Lung microvascular endothelial cell (primary cell): Measurements from ENCODE around the gene RPS6KA1. TPM values are rescaled to one million over a fixed set of nuclear protein-coding genes. Genes with fewer than 3 reads are reported as not detected.
"Not testable (repeated sequence)": the region's sequence is repeated elsewhere in the genome, so short reads cannot be mapped to it uniquely, and the experiment has no call there.

Experiments
- DNase-seq, 2 donors: peaks; one replicate each; pipeline versions ENCODE4 v3.0.0 to v3.0.0-alpha.2; 2010; ENCODE audit warnings: low read depth in 2 of 2
- total RNA-seq: library from RNA; depleted of rRNA; stranded (reverse); fragments of >200 nt; gene quantifications from 2 replicates; pipeline ENCODE4 v1.2.1, GENCODE V29; 2014

RPS6KA1 gene
- 10.9 and 12.0 TPM in 2 replicates for total RNA-seq

- DNase-seq: peak; percentile 36 to 75
These were observed at the start of gene RPS6KA1 for GRCh38 chr1:26529655-26530409. RPS6KA1 (plus strand) TSS chr1:26529761; CDS start chr1:26529921, 160 bp downstream.

DNA sequence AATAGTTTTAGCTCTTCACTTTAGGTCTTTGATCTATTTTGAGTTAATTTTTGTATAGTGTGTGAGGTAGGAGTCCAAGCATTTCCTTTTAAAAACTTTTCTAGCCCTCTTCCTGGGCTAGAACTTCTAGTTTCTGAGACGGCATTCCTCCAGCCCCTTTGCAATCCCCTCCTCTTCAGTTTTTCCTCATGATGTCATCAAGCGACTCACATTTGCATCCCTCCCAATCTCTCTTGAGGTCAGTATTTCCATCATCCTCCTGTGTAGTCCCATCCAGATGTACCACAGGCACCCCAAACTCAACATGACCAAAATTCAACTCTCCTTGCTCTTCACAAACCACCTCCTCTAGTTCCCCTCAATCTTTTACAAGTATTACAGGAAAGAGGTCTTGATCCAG is 46.6 kb upstream of the RPS6KA1 start:
- no peak for DNase-seq

DNA sequence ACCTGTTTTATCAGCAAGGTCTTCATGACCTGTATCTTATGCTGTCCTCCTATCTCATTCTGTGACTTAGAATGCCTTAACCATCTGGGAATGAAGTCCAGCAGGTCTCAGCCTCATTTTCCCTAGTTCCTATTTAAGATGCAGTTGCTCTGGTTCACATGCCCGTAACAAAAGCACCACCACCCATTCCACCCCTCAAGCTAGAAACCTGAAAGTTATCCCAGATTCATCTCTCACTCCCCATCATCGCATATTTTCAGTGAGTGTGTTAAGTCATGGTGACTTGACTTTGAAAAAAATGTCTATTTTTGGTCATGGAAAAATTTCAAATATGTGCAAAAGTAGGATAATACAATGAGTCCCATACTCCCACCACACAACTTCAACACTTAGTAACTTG is 45.6 kb upstream of the RPS6KA1 start:
- no peak for DNase-seq

- DNase-seq: no peak
These were observed 39.4 kb upstream of the RPS6KA1 start for GRCh38 chr1:26490155-26490554.

DNA sequence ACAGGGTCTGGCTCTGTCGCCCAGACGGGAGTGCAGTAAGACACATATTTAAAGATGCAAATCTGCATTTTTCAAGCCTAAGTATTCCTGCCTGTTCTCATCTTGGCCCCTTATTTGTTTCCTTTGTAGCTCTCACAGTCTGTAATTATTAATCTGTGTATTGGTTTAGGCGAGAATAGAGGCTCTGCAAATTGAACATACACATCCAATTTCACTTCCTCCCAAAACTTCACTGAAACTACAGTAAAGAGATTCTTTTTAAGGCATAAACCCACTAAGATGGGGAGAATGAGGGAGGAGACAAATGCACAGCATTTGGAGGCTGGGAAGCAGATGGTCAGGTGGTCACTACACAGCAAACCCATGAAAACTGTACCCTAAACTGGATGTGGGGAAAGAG is 36.3 kb upstream of the RPS6KA1 start:
- DNase-seq: no peak

GRCh38 chr1:26493938-26494337 is 35.6 kb upstream of the RPS6KA1 start:
- no peak for DNase-seq

GRCh38 chr1:26496861-26497260 is 32.7 kb upstream of the RPS6KA1 start:
- DNase-seq: no peak

DNA sequence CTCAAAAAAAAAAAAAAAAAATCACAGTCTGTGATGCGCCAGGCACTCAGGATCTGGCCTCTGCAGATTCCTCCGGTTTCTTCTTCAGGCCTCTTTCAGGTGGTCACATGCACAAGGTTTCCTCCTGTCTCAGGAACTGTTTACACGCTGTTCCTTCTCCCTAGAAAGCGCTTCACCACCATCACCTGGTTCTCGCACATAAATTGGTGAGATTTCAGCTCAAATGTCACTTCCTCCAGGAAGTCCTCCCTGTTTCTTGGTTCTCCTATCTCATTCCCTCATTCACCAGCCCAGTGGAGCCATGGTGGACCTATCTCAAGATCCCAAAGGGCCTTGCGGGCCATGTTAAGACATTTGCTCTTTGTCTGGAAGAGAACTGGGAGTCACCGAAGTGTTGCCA is 30.7 kb upstream of the RPS6KA1 start:
- DNase-seq: no peak

DNA sequence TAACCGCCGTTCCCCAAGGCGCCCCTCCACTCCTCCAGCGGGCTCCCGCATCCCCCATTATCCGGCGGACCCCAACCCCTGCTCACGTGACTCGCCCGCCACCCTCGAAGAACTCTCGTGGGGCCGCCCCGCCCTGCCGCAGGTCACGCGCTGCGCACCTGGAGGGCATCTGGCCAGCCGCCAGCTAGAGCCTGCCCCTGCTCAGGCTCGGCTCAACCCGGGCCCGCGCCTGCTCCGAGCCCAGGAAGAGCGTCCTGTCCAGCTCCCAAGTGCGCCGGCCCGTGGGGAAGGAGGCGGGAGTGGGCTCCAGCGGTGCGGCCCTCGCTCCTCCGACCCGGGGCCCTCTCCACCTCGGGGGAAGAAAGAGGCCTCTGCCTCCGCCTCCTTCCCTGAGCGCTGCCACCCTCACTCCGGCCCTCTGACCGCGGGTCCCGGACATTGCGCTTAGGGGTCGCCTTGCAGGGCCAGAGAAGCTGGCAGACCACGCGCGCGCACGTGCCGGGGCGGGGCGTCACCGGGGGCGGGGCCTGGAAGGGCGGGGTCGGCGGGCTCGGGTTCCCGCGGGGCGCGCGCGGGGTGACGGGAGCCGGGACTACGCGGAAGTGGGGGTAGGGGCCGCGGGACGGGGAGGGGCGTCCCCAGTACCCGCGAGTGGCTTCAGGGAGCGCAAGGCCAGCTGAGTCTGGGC is 28.9 kb upstream of the RPS6KA1 start:
- DNase-seq: peak; percentile 70 to 83

- DNase-seq: not testable (repeated sequence)
These were observed 18.9 kb upstream of the RPS6KA1 start for GRCh38 chr1:26510711-26511110.

- DNase-seq: not testable (repeated sequence)
These were observed 13.7 kb upstream of the RPS6KA1 start for GRCh38 chr1:26515836-26516235.

DNA sequence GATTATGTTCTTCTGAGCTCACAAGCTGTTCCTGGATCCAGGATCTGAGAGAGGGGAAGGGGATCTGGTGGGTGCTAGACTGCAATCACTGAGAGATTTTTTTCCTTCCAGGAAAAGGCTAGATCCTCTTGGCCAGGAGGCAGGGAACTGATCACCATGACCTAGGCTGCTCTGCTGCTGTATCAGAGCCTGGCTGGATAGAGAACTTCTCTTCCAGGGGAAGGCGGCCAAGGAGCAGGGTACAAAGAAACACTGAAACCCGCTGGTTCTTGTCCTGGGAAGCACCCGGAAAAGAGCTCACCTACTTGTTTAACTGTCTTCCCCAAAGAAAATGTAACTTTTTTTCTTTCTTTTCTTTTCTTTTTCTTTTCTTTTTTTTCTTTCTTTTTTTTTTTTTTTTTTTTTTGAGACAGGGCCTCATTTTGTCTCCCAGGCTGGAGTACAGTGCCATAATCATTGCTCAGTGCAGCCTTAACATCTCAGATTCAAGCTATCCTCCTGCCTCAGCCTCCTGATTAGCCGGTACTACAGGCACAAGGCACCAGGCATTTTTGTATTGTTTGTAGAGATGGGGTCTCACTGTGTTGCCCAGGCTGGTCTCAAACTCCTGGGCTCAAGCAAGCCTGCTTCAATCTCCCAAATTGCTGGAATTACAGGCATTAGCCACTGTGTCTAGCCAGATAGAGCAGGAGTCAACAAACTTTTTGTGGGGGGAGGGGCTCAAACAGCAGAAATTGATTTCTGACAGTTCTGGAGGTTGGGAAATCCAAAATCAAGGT is 12.4 kb upstream of the RPS6KA1 start:
- DNase-seq: no peak

- no peak for DNase-seq
These were observed 11.9 kb upstream of the RPS6KA1 start for GRCh38 chr1:26517766-26518049.

- DNase-seq: no peak
These were observed 11.2 kb upstream of the RPS6KA1 start for GRCh38 chr1:26518355-26518754.

GRCh38 chr1:26520339-26520738 is 9.2 kb upstream of the RPS6KA1 start:
- no peak for DNase-seq

- DNase-seq: no peak
These were observed 7.9 kb upstream of the RPS6KA1 start for GRCh38 chr1:26521669-26522030.

- no peak for DNase-seq
These were observed 7.5 kb upstream of the RPS6KA1 start for GRCh38 chr1:26522073-26522472.

DNA sequence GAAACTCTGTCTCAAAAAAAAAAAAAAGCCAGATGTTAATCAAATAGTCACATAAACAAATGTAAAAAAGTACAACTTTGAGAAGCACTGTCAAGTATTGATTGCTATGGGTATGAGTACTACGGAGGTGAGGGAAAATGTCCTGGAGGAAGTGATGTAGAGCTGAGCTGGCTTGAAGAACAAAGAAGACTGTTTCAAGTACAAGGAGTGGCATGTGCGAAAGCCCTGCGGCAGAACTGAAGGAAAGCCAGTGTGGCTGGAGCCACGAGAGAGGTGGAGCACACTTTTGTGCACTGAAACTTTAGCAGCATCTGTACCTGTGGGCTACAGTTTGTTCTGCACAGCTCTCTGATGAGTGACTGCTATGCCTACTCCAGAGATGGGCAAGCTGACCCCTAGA is 5.4 kb upstream of the RPS6KA1 start:
- DNase-seq: no peak

- DNase-seq: no peak
These were observed 3.3 kb upstream of the RPS6KA1 start for GRCh38 chr1:26526287-26526686.

DNA sequence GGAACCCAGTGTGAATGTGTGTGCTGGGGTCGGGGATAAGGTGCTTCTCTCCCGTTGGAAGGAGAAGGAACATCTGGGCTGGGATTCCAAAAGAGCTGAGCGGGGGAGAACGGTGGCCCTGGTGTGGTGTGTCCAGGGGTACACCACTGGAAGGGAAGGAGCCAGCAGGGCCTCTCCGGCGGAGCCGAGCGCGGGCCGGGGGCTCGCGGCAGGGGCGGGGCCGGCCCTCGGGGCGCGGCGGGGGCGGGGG is 231 bp upstream of the RPS6KA1 start:
- DNase-seq: no peak

DNA sequence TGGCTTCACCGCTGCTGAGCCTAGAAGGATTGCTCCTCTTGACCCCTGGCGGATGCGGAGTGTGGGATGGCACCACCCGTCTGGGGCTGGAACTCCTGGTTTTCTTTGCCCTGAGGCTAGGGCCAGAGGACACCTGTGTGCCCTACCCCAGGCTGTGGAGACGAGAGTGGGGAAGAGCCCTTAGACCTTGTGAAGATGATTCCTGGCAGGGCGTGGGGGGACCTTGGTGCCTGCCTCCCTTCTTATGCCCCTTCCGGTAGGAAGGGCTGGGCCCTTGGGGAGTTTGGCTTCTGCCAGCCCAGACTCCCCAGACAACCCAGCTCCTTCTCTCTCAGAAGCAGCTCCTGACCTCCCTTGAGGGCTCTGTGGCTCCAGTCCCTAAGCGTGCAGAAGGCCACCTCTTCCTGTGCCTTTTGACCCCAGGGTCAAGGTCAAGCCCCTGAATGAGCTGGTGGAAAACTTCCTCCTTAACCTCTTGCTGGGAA is 891 bp downstream of the RPS6KA1 start:
- no peak for DNase-seq

- DNase-seq: peak in 1 of 2 donors; percentile 33
These were observed 1.5 kb downstream of the RPS6KA1 start for GRCh38 chr1:26530895-26531598.
